SK-N-SH (cell line): ENCODE results near the gene INIP. TPM values are rescaled to one million over a fixed set of nuclear protein-coding genes. Genes with fewer than 3 reads are reported as not detected.
A peak's percentile ranks its signal among the peaks of the same experiment; 100 is the strongest.

Experiments
- CTCF ChIA-PET: fragments of 300-600, 350-600 bp; formaldehyde crosslinking; extraction: SDS; loops from one replicate; lab custom pipeline; 2021; lab: Yijun Ruan, JAX
- POLR2A ChIA-PET: fragments of 350-600 bp; sonication (Branson Sonifier 250); formaldehyde crosslinking; extraction: SDS; loops from one replicate; lab custom pipeline; 2020; ENCODE audit warnings: antibody characterized with exemption, inconsistent platforms; lab: Yijun Ruan, JAX
- DNase-seq: peaks from one replicate; pipeline ENCODE4 v3.0.0; 2012
- H2AFZ ChIP-seq: fragments of 200-600 bp; sonication (generic); 2 replicates; pipeline ENCODE4 v1.8.1; 2016; ENCODE audit warnings: antibody characterized with exemption, mild to moderate bottlenecking, low read depth
- H3F3A ChIP-seq: fragments of 200-600 bp; sonication (generic); replicated peaks from 2 replicates; pipeline ENCODE3; 2016; ENCODE audit warnings: antibody characterized with exemption, mild to moderate bottlenecking; ENCODE audit not compliant: insufficient read depth
- H3K27ac ChIP-seq, 2 experiments: fragments of 200-500 bp in 1 of 2; fragments of 200-600 bp in 1 of 2; sonication (Bioruptor generic) in 1 of 2; sonication (generic), shearing (Covaris generic) in 1 of 2; 2 replicates each; pipeline versions ENCODE4 v1.5.1 to v1.6.1; 2014 to 2016; ENCODE audit warnings: low read depth in 2 of 2, inconsistent platforms in 1 of 2, low read length in 1 of 2, mild to moderate bottlenecking in 1 of 2, mixed read lengths in 1 of 2
- H3K27me3 ChIP-seq: fragments of 200-600 bp; sonication (generic), shearing (Covaris generic); 2 replicates; pipeline ENCODE4 v1.6.1; 2016; ENCODE audit warnings: mixed run types; ENCODE audit not compliant: insufficient read depth
- H3K36me3 ChIP-seq, 2 experiments: fragments of 200-500 bp in 1 of 2; fragments of 200-600 bp in 1 of 2; sonication (Bioruptor generic) in 1 of 2; sonication (generic) in 1 of 2; replicated peaks in 1 of 2; 2 replicates each; pipeline versions ENCODE3 to v1.5.1; 2014 to 2016; ENCODE audit warnings: low read length in 1 of 2, mild to moderate bottlenecking in 1 of 2; ENCODE audit not compliant: insufficient read depth in 2 of 2, control insufficient read depth in 1 of 2
- H3K4me1 ChIP-seq, 2 experiments: fragments of 200-500 bp in 1 of 2; fragments of 200-600 bp in 1 of 2; sonication (Bioruptor generic) in 1 of 2; sonication (generic), shearing (Covaris generic) in 1 of 2; 2 replicates each; pipeline versions ENCODE4 v1.5.1 to v1.6.1; 2014 to 2016; ENCODE audit warnings: low read depth in 1 of 2, low read length in 1 of 2, mixed run types in 1 of 2; ENCODE audit not compliant: insufficient read depth in 2 of 2, control insufficient read depth in 1 of 2
- H3K4me2 ChIP-seq: fragments of 200-600 bp; sonication (generic), shearing (Covaris generic); 2 replicates; pipeline ENCODE4 v1.6.1; 2017; ENCODE audit warnings: mixed run types
- H3K4me3 ChIP-seq, 2 experiments: fragments of 200-500 bp in 1 of 2; fragments of 200-600 bp in 1 of 2; sonication (Bioruptor generic) in 1 of 2; sonication (generic), shearing (Covaris generic) in 1 of 2; 2 replicates each; pipeline versions ENCODE4 v1.5.1 to v1.8.1; 2014 to 2016; ENCODE audit warnings: low read depth in 2 of 2, inconsistent platforms in 1 of 2, low read length in 1 of 2, mild to moderate bottlenecking in 1 of 2, mixed read lengths in 1 of 2, moderate library complexity in 1 of 2
- H3K79me2 ChIP-seq: fragments of 200-600 bp; sonication (generic); 2 replicates; pipeline ENCODE4 v1.8.1; 2017; ENCODE audit warnings: mild to moderate bottlenecking; ENCODE audit not compliant: insufficient read depth
- H3K9ac ChIP-seq: fragments of 200-600 bp; sonication (generic); 2 replicates; pipeline ENCODE4 v1.6.1; 2017; ENCODE audit warnings: mixed run types
- H3K9me2 ChIP-seq: fragments of 200-600 bp; sonication (generic); 2 replicates; pipeline ENCODE4 v1.6.1; 2017; ENCODE audit warnings: mixed run types
- H3K9me3 ChIP-seq: fragments of 200-600 bp; sonication (generic); 2 replicates; pipeline ENCODE4 v1.6.1; 2017; ENCODE audit warnings: mixed run types, mild to moderate bottlenecking, moderate library complexity
- H4K20me1 ChIP-seq: fragments of 200-600 bp; sonication (generic); 2 replicates; pipeline ENCODE4 v1.6.1; 2017; ENCODE audit warnings: mild to moderate bottlenecking, mixed run types; ENCODE audit not compliant: insufficient read depth
- CHD2 ChIP-seq: fragments of 150-350 bp; IDR thresholded peaks from 2 replicates; pipeline ENCODE4 v1.6.1; 2018; ENCODE audit warnings: low read length; ENCODE audit not compliant: partially characterized antibody
- CTCF ChIP-seq: fragments of 200-600 bp; sonication (generic); IDR thresholded peaks from 2 replicates; pipeline ENCODE4 v1.6.1; 2017; ENCODE audit warnings: antibody characterized with exemption, mild to moderate bottlenecking, moderate library complexity
- FOXJ3 ChIP-seq: sonication (generic); formaldehyde crosslinking; IDR thresholded peaks from 2 replicates; pipeline ENCODE4 v1.5.1; 2020; ENCODE audit warnings: mild to moderate bottlenecking, missing genetic modification reagents
- GATA2 ChIP-seq: sonication (generic); formaldehyde crosslinking; IDR thresholded peaks from 2 replicates; pipeline ENCODE4 v1.5.0; 2020; ENCODE audit warnings: mild to moderate bottlenecking, missing genetic modification reagents
- MAX ChIP-seq: IDR thresholded peaks from 2 replicates; pipeline ENCODE4 v1.4.0; 2012; ENCODE audit warnings: low read depth
- POLR2AphosphoS5 ChIP-seq: IDR thresholded peaks from 2 replicates; pipeline ENCODE4 v1.6.1; 2012; ENCODE audit warnings: low read depth, low read length
- RAD21 ChIP-seq: IDR thresholded peaks from 2 replicates; pipeline ENCODE4 v1.6.1; 2012; ENCODE audit warnings: mild to moderate bottlenecking, low read length
- SMC3 ChIP-seq: IDR thresholded peaks from 2 replicates; pipeline ENCODE4 v1.6.1; 2012; ENCODE audit warnings: low read depth, low read length, improper control_type of control experiment
- TCF12 ChIP-seq: IDR thresholded peaks from 2 replicates; pipeline ENCODE4 v1.4.0; 2012
- TEAD4 ChIP-seq: IDR thresholded peaks from 2 replicates; pipeline ENCODE4 v1.4.0; 2012; ENCODE audit warnings: mild to moderate bottlenecking, borderline replicate concordance; ENCODE audit not compliant: insufficient read depth
- ZBTB33 ChIP-seq: IDR thresholded peaks from 2 replicates; pipeline ENCODE4 v1.4.0; 2012; ENCODE audit warnings: low read depth, borderline replicate concordance
- WGBS: methylation state at CpG from one replicate; pipeline ENCODE4 v1.1.6; 2017; ENCODE audit warnings: low lambda C conversion rate; 5-methylcytosine and 5-hydroxymethylcytosine counted together
- polyA plus RNA-seq, 3 experiments: library from polyadenylated mRNA; depleted of rRNA; stranded (reverse); fragments of >200 nt; gene quantifications; 2 replicates each; pipeline ENCODE4 v1.2.3, GENCODE V29; 2012

INIP gene
- polyA plus RNA-seq, 1 of the 3 experiments (the other 2 are of a cell fraction) = 7.9 TPM

- ChIA-PET CTCF (interaction anchor here (0.6 to 3.4 kb wide), 8 partner anchors 11 to 620 kb away, joined by 3 to 24 read pairs (median 4); partner anchors contain the start of genes INIP and PTBP3), POLR2A (no interaction called here)
- TF ChIP-seq RAD21 = peak; percentile 61
- TF ChIP-seq CTCF = peak; percentile 36
- TF ChIP-seq TCF12 = no peak
- no peak for TF ChIP-seq TEAD4
- no peak for TF ChIP-seq FOXJ3 (CRISPR knock-in tag)
- TF ChIP-seq SMC3 = peak; percentile 38; the same call in 1 of the 2 replicates
- TF ChIP-seq MAX = no peak
- Histone ChIP-seq H2AFZ (no peak overlapping the region), H3K4me1 (no peaks in the 10 kb centered on the region), H3K4me3 (no peak overlapping the region), H3K9ac (no peak overlapping the region), H4K20me1 (no peaks in the 10 kb centered on the region), H3K27me3 (no peaks in the 10 kb centered on the region), H3F3A (peaks cover under 1% of the 10 kb centered on the region), H3K27ac (no peak overlapping the region), H3K36me3 (peaks cover 3 to 11% of the 10 kb centered on the region in 2 experiments), H3K4me2 (no peak overlapping the region), H3K79me2 (peaks cover 35% of the 10 kb centered on the region), H3K9me3 (no peaks in the 10 kb centered on the region), H3K9me2 (no peaks in the 10 kb centered on the region)
- DNase-seq = peak; percentile 14
- 90% methylated on average over 6 of the region's 6 CpGs for WGBS
These were observed 12.0 kb downstream of the INIP start for GRCh38 chr9:112705768-112706427.

- DNase-seq = no peak
- H3K9me3 ChIP-seq = no peaks in the 10 kb centered on the region
- H3K9ac ChIP-seq = no peak overlapping the region
- H3K36me3 ChIP-seq = peaks cover 3 to 17% of the 10 kb centered on the region in 2 experiments
- POLR2A ChIA-PET = no interaction called here
- H3K4me3 ChIP-seq = no peak overlapping the region
- no peak overlapping the region for H3K27ac ChIP-seq
- peaks cover 23% of the 10 kb centered on the region for H3K79me2 ChIP-seq
- 58% methylated on average over 2 of the region's 2 CpGs for WGBS
- no peaks in the 10 kb centered on the region for H3K27me3 ChIP-seq
- CTCF ChIA-PET = interaction anchor here (1.7 to 3.4 kb wide), 2 partner anchors 14 to 342 kb away, joined by 3 to 24 read pairs; partner anchors contain the start of gene INIP
- TF ChIP-seq RAD21 (no peak), CHD2 (no peak)
- no peaks in the 10 kb centered on the region for H3K4me1 ChIP-seq
- no peaks in the 10 kb centered on the region for H3K9me2 ChIP-seq
- no peak overlapping the region for H3K4me2 ChIP-seq
- no peaks in the 10 kb centered on the region for H3F3A ChIP-seq
- no peaks in the 10 kb centered on the region for H4K20me1 ChIP-seq
- no peak overlapping the region for H2AFZ ChIP-seq
These were observed 14.6 kb downstream of the INIP start for GRCh38 chr9:112703304-112703703.

- H3K27ac ChIP-seq = no peak overlapping the region
- no peak overlapping the region for H3K4me2 ChIP-seq
- H3F3A ChIP-seq = no peaks in the 10 kb centered on the region
- H2AFZ ChIP-seq = no peak overlapping the region
- ChIA-PET POLR2A (no interaction called here), CTCF (no interaction called here)
- DNase-seq = no peak
- no peak overlapping the region for H3K9ac ChIP-seq
- H3K9me3 ChIP-seq = no peaks in the 10 kb centered on the region
- peaks cover 3 to 23% of the 10 kb centered on the region in 2 experiments for H3K36me3 ChIP-seq
- H3K4me1 ChIP-seq = no peaks in the 10 kb centered on the region
- peaks cover 14% of the 10 kb centered on the region; the same call in 1 of the 2 replicates for H3K79me2 ChIP-seq
- H3K4me3 ChIP-seq = no peak overlapping the region
- no peaks in the 10 kb centered on the region for H3K27me3 ChIP-seq
- H4K20me1 ChIP-seq = no peaks in the 10 kb centered on the region
- no peak for TF ChIP-seq GATA2 (CRISPR knock-in tag)
- no peak for TF ChIP-seq SMC3
- TF ChIP-seq ZBTB33 = no peak
- no peak for TF ChIP-seq POLR2AphosphoS5
- H3K9me2 ChIP-seq = no peaks in the 10 kb centered on the region
These were observed 17.8 kb downstream of the INIP start for GRCh38 chr9:112700085-112700484.
